ENCODE measurements around the gene MAPRE3. TPM values are rescaled to one million over a fixed set of nuclear protein-coding genes. Genes with fewer than 3 reads are reported as not detected.

The MAPRE3 gene
- total and polyA plus RNA-seq, 9 of the 15 experiments (the other 6 are each of a cell fraction or from before 2014, with no cell fraction given), result 0.70 to 43.2 (median 12.6) TPM

GRCh38 chr2:27025861-27026851 lies 55.7 kb downstream of the MAPRE3 start:
- Histone ChIP-seq H2AFZ (ENCODE audit: low read depth, low read length) (no peak overlapping the region), H3K79me2 (ENCODE audit: control insufficient read depth, insufficient read depth, low read length) (peaks cover 15% of the 10 kb centered on the region), H3K9ac (ENCODE audit: insufficient read depth in 1 of 2, low read depth in 2 of 2, low read length in 2 of 2) (peak overlapping the region in 1 of 2 experiments; percentile 43; a peak in 1 of 4 replicates), H4K20me1 (replicated peaks; ENCODE audit: control insufficient read depth, insufficient read depth, low read length) (0 out of 2 replicates have a peak, but pooled peaks cover 7% of the 10 kb centered on the region), H3K9me3 (replicated peaks; ENCODE audit: control insufficient read depth, insufficient read depth, low read depth, low read length) (no peaks in the 10 kb centered on the region), H3K4me1 (replicated peaks in 1 of 2; ENCODE audit: control insufficient read depth in 2 of 2, insufficient read depth in 2 of 2, low read length in 2 of 2) (peaks cover 11 to 41% of the 10 kb centered on the region in 2 experiments), H3K9me1 (ENCODE audit: control insufficient read depth, insufficient read depth, low read length) (no peaks in the 10 kb centered on the region), H3K27me3 (ENCODE audit: control insufficient read depth in 2 of 2, insufficient read depth in 2 of 2, low read length in 2 of 2) (no peaks in the 10 kb centered on the region), H3K27ac (ENCODE audit: extremely low read depth, low read depth, low read length) (no peak overlapping the region), H3K4me2 (ENCODE audit: insufficient read depth, low read length) (no peak overlapping the region), H3K36me3 (ENCODE audit: control insufficient read depth, insufficient read depth, low read length) (peaks cover 80% of the 10 kb centered on the region), H3K4me3 (no peak overlapping the region)
- BruUV-seq (replicated peaks), result TSS peak; percentile 49
- DNase-seq (ENCODE audit: extremely low read depth in 1 of 4, low spot score in 3 of 4), result no peak
- ATAC-seq, result no peak
- WGBS (ENCODE audit: insufficient coverage, low coverage, missing lambda C conversion rate), result 83% methylated on average over 18 of the region's 24 CpGs
- in situ Hi-C loops (cut with MboI) (no loop called here), intact Hi-C loops (cut with micrococcal nuclease) (no loop called here)
- FAIRE-seq, result no peak
- no peak for TF ChIP-seq SPI1 (IDR thresholded peaks at IDR 0.05; ENCODE audit: borderline replicate concordance, low read depth, low read length)
- TF ChIP-seq POLR3G (IDR thresholded peaks at IDR 0.05; ENCODE audit: extremely low read depth, insufficient read length, insufficient replicate concordance), result no peak
- TF ChIP-seq RBFOX2 (IDR thresholded peaks at IDR 0.05; ENCODE audit: low read depth, low read length), result peak; percentile 13; the same call in 1 of the 2 replicates
- TF ChIP-seq MEF2A (IDR thresholded peaks at IDR 0.05; ENCODE audit: control insufficient read depth, low read depth, low read length), result no peak
- peak; percentile 23; the same call in 1 of the 2 replicates for TF ChIP-seq POLR2G (IDR thresholded peaks at IDR 0.05; ENCODE audit: low read depth, low read length)
- TF ChIP-seq DEAF1 (CRISPR knock-in tag; IDR thresholded peaks at IDR 0.05), result no peak
- TF ChIP-seq RBM22 (IDR thresholded peaks at IDR 0.05; ENCODE audit: low read depth, low read length, poor library complexity, severe bottlenecking), result peak; percentile 20
- no peak for TF ChIP-seq NRF1 (conservative IDR thresholded peaks at IDR 0.05 in 1 of 2, IDR thresholded peaks at IDR 0.05 in 1 of 2)
- TF ChIP-seq CTBP1 (IDR thresholded peaks at IDR 0.05; ENCODE audit: borderline replicate concordance), result no peak
- ChIA-PET CTCF (ENCODE audit: low intra/inter-chr PET ratio) (no interaction called here), POLR2A (interaction anchor here (0.6 to 1.2 kb wide), 6 partner anchors 10 to 256 kb away, joined by 3 to 6 read pairs (median 3); no protein-coding TSS in a partner anchor)

All from K562 (cell line).